GM21447 (cell line): ENCODE data around the gene EVI5L.
"Not testable (repeated sequence)": the region's sequence is repeated elsewhere in the genome, so short reads cannot be mapped to it uniquely, and the experiment has no call there.

Experiments used
- ATAC-seq: cut with Tn5 transposase; IDR thresholded peaks from one replicate; pipeline ENCODE4 v1.9.1; 2021; ENCODE audit not compliant: unreplicated experiment

Gene EVI5L

GRCh38 chr19:7845390-7846154, 15.6 kb downstream of the EVI5L start:
- no peak for ATAC-seq

GRCh38 chr19:7846155-7846646, 16.2 kb downstream of the EVI5L start:
- ATAC-seq, result no peak

GRCh38 chr19:7847664-7848063, 17.6 kb downstream of the EVI5L start:
- no peak for ATAC-seq

- ATAC-seq, result no peak
Measured at GRCh38 chr19:7848779-7849457, 18.9 kb downstream of the EVI5L start.

- ATAC-seq, result no peak
Measured at GRCh38 chr19:7849631-7849999, 19.6 kb downstream of the EVI5L start.

GRCh38 chr19:7850000-7850813, 20.2 kb downstream of the EVI5L start:
- no peak for ATAC-seq

- no peak for ATAC-seq
Measured at GRCh38 chr19:7850945-7851622, 21.1 kb downstream of the EVI5L start.

- ATAC-seq, result no peak
Measured at GRCh38 chr19:7851623-7852500, 21.8 kb downstream of the EVI5L start.

- ATAC-seq, result no peak
Measured at GRCh38 chr19:7852851-7853769, 23.1 kb downstream of the EVI5L start.

GRCh38 chr19:7853770-7854128, 23.7 kb downstream of the EVI5L start:
- ATAC-seq, result no peak

- no peak for ATAC-seq
Measured at GRCh38 chr19:7855426-7856108, 25.5 kb downstream of the EVI5L start.

GRCh38 chr19:7856109-7856591, 26.1 kb downstream of the EVI5L start:
- no peak for ATAC-seq

GRCh38 chr19:7856679-7857663, 27.0 kb downstream of the EVI5L start:
- ATAC-seq, result no peak

- ATAC-seq, result no peak
Measured at GRCh38 chr19:7857727-7858108, 27.7 kb downstream of the EVI5L start.

GRCh38 chr19:7858109-7858770, 28.2 kb downstream of the EVI5L start:
- ATAC-seq, result no peak

- not testable (repeated sequence) for ATAC-seq
Measured at GRCh38 chr19:7859087-7859486, 29.1 kb downstream of the EVI5L start.
